MG63 (cell line): Measurements from ENCODE around the gene COMT. TPM values are rescaled to one million over a fixed set of nuclear protein-coding genes. Genes with fewer than 3 reads are reported as not detected.

Experiments used
- DNase-seq: peaks from one replicate; pipeline ENCODE4 v3.0.0-alpha.2; 2020
- H3K27me3 ChIP-seq: fragments of 250-450 bp; sonication (Bioruptor Pico); 2 replicates; pipeline ENCODE4 v1.5.1; 2020; ENCODE audit warnings: mild to moderate bottlenecking, moderate library complexity
- H3K36me3 ChIP-seq: fragments of 250-450 bp; sonication (Bioruptor Pico); 2 replicates; pipeline ENCODE4 v1.5.1; 2020; ENCODE audit warnings: mild to moderate bottlenecking, moderate library complexity
- H3K4me3 ChIP-seq: fragments of 250-450 bp; sonication (Bioruptor Pico); 2 replicates; pipeline ENCODE4 v1.5.1; 2020; ENCODE audit warnings: mild to moderate bottlenecking, moderate library complexity
- H3K9me3 ChIP-seq: fragments of 250-450 bp; sonication (Bioruptor Pico); 2 replicates; pipeline ENCODE4 v1.5.1; 2020; ENCODE audit warnings: mild to moderate bottlenecking, moderate library complexity
- total RNA-seq: library from RNA; depleted of rRNA; stranded (reverse); fragments of >200 nt; shearing (Covaris generic); gene quantifications from 2 replicates; pipeline ENCODE4 v1.2.3, GENCODE V29; 2014; ENCODE audit warnings: low replicate concordance

Gene COMT
- total RNA-seq, 1 experiment from 2014 or later: 263 TPM

GRCh38 chr22:19990609-19991394 is 49.2 kb downstream of the COMT start:
- Histone ChIP-seq H3K9me3 (no peaks in the 10 kb centered on the region), H3K36me3 (no peaks in the 10 kb centered on the region), H3K27me3 (no peaks in the 10 kb centered on the region), H3K4me3 (no peak overlapping the region)
- no peak for DNase-seq

- Histone ChIP-seq H3K36me3 (no peaks in the 10 kb centered on the region), H3K9me3 (no peaks in the 10 kb centered on the region), H3K4me3 (no peak overlapping the region), H3K27me3 (no peaks in the 10 kb centered on the region)
- DNase-seq: no peak
Observed at GRCh38 chr22:19991395-19991644, 49.7 kb downstream of the COMT start.

GRCh38 chr22:19991645-19992451 is 50.3 kb downstream of the COMT start:
- Histone ChIP-seq H3K9me3 (no peaks in the 10 kb centered on the region), H3K27me3 (no peaks in the 10 kb centered on the region), H3K4me3 (no peak overlapping the region), H3K36me3 (no peaks in the 10 kb centered on the region)
- DNase-seq: no peak

GRCh38 chr22:19992481-19992911 is 50.9 kb downstream of the COMT start:
- no peak for DNase-seq
- Histone ChIP-seq H3K9me3 (no peaks in the 10 kb centered on the region), H3K4me3 (no peak overlapping the region), H3K36me3 (no peaks in the 10 kb centered on the region), H3K27me3 (no peaks in the 10 kb centered on the region)

- no peak for DNase-seq
- no peaks in the 10 kb centered on the region for H3K27me3 ChIP-seq
- H3K9me3 ChIP-seq: no peaks in the 10 kb centered on the region
- no peak overlapping the region for H3K4me3 ChIP-seq
- H3K36me3 ChIP-seq: no peaks in the 10 kb centered on the region
Observed at GRCh38 chr22:19992921-19993355, 51.4 kb downstream of the COMT start.

GRCh38 chr22:19993926-19994325 is 52.4 kb downstream of the COMT start:
- H3K9me3 ChIP-seq: no peaks in the 10 kb centered on the region
- no peak overlapping the region for H3K4me3 ChIP-seq
- no peaks in the 10 kb centered on the region for H3K36me3 ChIP-seq
- no peak for DNase-seq
- no peaks in the 10 kb centered on the region for H3K27me3 ChIP-seq

- no peak for DNase-seq
- no peaks in the 10 kb centered on the region for H3K27me3 ChIP-seq
- H3K36me3 ChIP-seq: no peaks in the 10 kb centered on the region
- no peaks in the 10 kb centered on the region for H3K9me3 ChIP-seq
- no peak overlapping the region for H3K4me3 ChIP-seq
Observed at GRCh38 chr22:19994851-19995610, 53.5 kb downstream of the COMT start.

GRCh38 chr22:19995611-19996339 is 54.2 kb downstream of the COMT start:
- H3K27me3 ChIP-seq: no peaks in the 10 kb centered on the region
- no peak overlapping the region for H3K4me3 ChIP-seq
- DNase-seq: peak; percentile 59
- no peaks in the 10 kb centered on the region for H3K9me3 ChIP-seq
- no peaks in the 10 kb centered on the region for H3K36me3 ChIP-seq

- DNase-seq: no peak
- Histone ChIP-seq H3K27me3 (no peaks in the 10 kb centered on the region), H3K4me3 (no peak overlapping the region), H3K9me3 (no peaks in the 10 kb centered on the region), H3K36me3 (no peaks in the 10 kb centered on the region)
Observed at GRCh38 chr22:19996694-19997384, 55.3 kb downstream of the COMT start.

- DNase-seq: no peak
- Histone ChIP-seq H3K4me3 (no peak overlapping the region), H3K27me3 (no peaks in the 10 kb centered on the region), H3K9me3 (no peaks in the 10 kb centered on the region), H3K36me3 (no peaks in the 10 kb centered on the region)
Observed at GRCh38 chr22:19997561-19998231, 56.1 kb downstream of the COMT start.

GRCh38 chr22:19998232-19998951 is 56.8 kb downstream of the COMT start:
- H3K36me3 ChIP-seq: no peaks in the 10 kb centered on the region
- no peak overlapping the region for H3K4me3 ChIP-seq
- no peak for DNase-seq
- H3K9me3 ChIP-seq: peaks cover 3% of the 10 kb centered on the region
- no peaks in the 10 kb centered on the region for H3K27me3 ChIP-seq

GRCh38 chr22:19998991-19999820 is 57.6 kb downstream of the COMT start:
- peaks cover 9% of the 10 kb centered on the region for H3K9me3 ChIP-seq
- no peak overlapping the region for H3K4me3 ChIP-seq
- H3K27me3 ChIP-seq: no peaks in the 10 kb centered on the region
- DNase-seq: peak; percentile 72
- no peaks in the 10 kb centered on the region for H3K36me3 ChIP-seq

GRCh38 chr22:20000246-20001081 is 58.9 kb downstream of the COMT start:
- no peak overlapping the region for H3K4me3 ChIP-seq
- H3K36me3 ChIP-seq: no peaks in the 10 kb centered on the region
- H3K9me3 ChIP-seq: peaks cover 10% of the 10 kb centered on the region
- H3K27me3 ChIP-seq: no peaks in the 10 kb centered on the region
- DNase-seq: no peak
